GM12891 (cell line): Measurements from ENCODE around the gene EFCAB13.

Experiments
- POLR2A ChIP-seq: IDR thresholded peaks from 2 replicates; pipeline ENCODE4 v1.6.1; 2011; ENCODE audit warnings: low read depth, low read length, control low read depth
- POLR2AphosphoS5 ChIP-seq: IDR thresholded peaks from 2 replicates; pipeline ENCODE4 v1.6.1; 2011; ENCODE audit warnings: low read depth, low read length, control low read depth
- TAF1 ChIP-seq: IDR thresholded peaks from 2 replicates; pipeline ENCODE4 v1.6.1; 2011; ENCODE audit warnings: low read depth, low read length, control low read depth

GRCh38 chr17:47332287-47332686 lies 8.5 kb downstream of the EFCAB13 start:
- TF ChIP-seq POLR2A: no peak
- TF ChIP-seq POLR2AphosphoS5: no peak
- no peak for TF ChIP-seq TAF1
